GM18502 (cell line): Measurements from ENCODE around the gene PYY.
"Not testable (repeated sequence)": the region's sequence is repeated elsewhere in the genome, so short reads cannot be mapped to it uniquely, and the experiment has no call there.

Experiments
- ATAC-seq: cut with Tn5 transposase; IDR thresholded peaks from one replicate; pipeline ENCODE4 v1.9.1; 2021; ENCODE audit warnings: mild to moderate bottlenecking; ENCODE audit not compliant: unreplicated experiment, poor library complexity

The PYY gene

DNA sequence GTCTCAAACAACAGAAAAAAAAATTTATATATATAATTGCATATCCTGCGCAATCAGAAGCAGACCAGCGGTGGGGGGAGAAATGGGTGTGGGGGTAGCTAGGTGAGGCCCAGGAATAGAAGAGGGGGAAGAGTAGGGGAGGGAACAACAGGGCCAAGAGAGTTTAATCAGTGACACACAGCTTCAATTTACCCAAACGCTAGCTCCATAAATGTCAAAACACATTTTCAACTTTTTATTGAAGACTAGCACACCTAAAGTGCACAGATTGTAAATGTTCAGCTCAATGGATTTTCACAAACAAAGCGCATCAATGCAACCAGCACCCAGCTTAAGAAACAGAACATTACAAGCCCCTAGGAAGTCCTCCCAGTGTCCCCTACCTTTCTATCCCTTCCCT lies 25.9 kb upstream of the PYY start:
- no peak for ATAC-seq

DNA sequence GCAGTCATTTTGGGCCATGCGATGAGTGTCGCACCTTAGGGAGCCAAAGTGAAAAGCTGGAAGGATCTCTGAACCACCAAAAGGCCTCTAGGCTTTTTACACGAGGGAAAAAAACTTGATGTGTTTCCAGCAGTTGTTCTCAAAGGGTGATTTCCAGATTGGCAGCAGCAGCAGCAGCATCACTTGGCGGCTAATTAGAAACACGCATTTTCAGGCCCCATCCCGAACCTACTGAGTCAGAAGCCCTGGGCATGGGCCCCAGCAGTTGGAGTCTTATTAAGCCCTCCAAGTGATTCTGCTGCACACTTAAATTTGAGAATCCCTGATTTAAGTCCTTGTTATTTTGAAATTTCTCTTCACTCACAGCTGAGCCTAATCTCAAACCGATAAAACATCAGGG lies 25.3 kb upstream of the PYY start:
- no peak for ATAC-seq

DNA sequence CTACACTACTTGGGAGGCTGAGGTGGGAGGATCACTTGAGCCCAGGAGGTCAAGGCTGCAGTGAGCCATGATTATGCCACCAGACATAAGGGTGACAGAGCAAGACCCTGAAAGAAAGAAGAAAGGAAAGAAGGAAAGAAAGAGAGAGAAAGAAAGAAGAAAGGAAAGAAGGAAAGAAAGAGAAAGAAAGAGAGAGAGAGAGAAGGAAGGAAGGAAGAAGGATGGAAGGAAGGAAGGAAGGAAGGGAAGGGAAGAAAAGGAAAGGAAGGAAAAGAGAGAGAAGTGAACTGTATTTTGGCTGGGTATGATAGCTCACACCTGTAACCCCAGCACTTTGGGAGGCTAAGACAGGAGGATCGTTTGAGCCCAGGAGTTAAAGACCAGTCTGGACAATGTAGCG lies 24.3 kb upstream of the PYY start:
- ATAC-seq, result no peak

DNA sequence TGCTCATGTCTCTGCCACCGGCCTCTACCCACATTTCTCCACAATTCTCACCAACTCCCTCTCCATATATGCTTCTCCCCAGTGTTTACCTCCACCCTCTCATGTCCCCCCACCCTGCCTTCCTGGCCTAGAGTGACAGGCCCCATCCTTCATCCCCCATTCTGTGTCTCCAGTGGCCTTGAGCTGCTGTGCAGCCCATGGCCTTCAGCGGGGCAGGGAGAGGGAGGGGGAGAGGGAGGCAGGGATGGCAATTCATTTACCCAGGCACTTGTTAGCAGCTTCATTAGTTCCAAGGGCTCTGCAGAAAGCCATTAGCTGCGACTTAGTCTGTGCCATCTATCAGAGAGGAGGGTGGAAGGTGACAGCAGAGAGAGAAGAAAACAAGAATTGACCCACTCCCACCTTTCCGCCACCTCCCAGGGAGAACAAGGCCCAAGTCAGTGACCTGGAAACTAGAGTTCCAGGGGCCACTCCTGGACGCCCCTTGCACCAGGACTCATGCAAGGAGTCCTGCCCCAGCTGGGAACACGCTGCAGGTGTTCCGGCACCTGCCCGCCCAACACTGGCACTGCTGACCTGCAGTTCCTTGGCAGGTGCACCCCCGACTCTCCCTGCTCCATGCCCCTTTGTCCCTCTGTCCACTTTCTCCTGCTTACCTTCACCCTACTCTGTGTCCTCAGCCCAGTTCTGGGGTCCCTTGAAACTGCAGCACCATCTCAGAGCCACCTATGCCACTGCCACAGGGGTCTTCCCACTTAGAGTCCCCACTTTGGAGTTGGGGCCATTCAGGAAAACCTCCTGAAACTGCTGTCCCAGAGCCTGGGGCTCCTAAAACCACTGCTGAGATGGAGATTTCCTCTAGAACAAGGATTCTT lies 23.5 kb upstream of the PYY start:
- no peak for ATAC-seq

DNA sequence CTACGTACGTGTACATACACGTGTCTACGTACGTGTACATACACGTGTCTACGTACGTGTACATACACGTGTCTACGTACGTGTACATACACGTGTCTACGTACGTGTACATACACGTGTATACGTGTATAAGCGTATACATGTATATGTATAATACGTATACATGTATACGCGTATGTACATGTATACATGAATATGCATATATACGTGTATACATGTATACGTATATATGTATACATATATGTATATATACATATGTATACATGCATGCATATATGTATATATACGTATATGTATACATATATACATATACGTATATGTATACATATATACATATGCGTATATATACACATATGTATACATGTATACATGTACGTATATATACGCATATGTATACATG lies 22.2 kb upstream of the PYY start:
- ATAC-seq, result no peak

DNA sequence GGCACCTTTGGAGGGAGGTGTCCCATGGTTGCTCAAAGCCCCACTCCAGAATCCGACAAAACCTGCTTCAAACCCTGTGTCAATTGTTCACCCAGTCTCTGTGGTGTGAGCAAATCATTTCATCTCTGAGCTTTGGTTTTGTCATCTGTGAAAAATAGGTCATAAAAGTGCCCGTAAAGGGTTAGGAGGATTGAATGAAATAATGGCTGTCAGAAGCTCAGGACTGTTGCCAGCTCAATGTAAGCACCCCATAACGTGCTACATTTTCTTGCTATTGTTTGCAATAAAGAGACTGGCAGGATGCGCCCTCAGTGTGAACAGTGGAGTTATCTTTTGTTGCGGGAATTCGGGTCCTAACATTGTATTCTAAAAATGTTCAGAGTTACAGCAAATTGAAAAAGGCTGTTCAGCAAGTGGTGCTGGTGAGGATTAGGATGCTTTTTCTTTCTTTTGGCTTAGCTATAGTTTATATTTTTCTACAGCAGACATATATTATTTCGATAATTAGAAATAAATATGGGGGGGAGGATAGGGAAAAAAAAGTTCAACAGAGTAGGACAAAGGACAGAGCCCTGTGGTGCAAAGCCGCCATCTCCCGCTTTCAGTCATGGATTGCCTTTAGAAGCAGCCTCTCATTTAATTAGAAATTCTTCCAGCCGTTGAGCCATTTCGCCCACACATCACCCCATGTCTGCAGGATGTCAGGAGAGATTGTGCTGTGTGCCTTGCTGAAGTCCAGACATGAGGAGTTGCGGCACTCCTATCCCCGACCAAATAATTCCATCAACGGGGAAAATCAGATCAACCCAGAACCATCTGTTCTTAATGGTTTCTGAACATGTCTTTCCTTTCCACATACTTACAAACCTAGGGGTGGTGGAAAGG lies 20.9 kb upstream of the PYY start:
- ATAC-seq, result no peak

DNA sequence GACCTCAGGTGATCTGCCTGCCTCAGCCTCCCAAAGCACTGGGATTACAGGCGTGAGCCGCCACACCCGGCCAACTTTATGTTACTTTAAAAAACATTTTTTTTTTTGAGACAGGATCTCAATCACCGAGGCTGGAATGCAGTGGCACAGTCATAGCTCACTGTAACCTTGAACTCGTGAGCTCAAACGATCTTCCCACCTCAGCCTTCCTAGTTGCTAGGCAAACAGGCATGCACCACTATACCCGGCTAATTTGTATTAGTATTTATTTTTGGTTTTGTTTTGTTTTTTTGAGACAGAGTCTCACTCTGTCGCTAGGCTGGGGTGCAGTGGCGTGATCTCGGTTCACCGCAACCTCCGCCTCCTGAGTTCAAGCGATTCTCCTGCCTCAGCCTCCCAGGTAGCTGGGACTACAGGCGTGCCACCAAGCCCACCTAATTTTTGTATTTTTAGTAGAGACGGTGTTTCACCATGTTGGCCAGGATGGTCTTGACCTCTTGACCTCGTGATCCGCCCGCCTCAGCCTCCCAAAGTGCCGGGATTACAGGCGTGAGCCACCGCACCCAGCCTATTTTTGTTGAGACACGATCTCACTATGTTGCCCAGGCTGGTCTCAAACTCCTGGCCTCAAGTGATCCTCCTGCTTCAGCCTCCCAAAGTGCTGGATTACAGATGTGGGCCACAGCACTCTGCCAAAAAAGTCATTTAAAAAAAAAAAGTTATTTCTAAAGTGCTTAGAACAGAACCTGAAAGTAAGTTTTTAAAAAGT lies 18.9 kb upstream of the PYY start:
- not testable (repeated sequence) for ATAC-seq

DNA sequence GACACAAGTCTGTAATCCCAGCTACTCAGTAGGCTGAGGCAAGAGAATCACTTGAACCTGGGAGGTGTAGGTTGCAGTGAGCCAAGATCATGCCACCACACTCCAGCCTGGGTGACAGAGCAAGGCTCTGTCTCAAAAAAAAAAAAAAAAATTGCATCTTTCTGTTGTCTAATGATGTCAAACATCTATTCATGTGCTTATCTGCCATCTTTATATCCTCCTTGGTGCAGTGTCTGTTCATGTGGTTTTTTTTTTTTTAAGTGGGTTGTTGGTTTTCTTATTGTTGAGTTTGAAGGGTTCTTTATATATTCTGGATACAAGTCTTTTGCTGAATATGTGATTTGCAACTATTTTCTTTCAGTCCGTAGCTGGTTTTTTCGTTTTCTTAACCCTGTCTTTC lies 17.7 kb upstream of the PYY start:
- ATAC-seq, result not testable (repeated sequence)

DNA sequence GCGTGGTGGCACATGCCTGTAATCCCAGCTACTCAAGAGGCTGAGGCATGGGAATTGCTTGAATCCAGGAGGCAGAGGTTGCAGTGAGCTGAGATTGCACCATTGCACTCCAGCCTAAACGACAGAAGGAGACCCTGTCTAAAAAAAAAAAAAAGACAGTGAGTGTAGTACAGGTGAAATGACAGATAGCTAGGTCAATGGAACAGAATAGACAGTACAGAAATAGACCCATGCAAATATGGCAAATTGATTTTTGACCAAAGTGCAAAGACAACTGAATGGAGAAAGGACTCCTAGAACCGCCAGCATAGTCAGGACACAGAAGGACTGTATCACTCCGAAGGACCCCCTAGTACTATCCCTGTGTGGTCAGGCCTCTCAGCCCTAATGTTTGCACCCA lies 16.6 kb upstream of the PYY start:
- no peak for ATAC-seq

DNA sequence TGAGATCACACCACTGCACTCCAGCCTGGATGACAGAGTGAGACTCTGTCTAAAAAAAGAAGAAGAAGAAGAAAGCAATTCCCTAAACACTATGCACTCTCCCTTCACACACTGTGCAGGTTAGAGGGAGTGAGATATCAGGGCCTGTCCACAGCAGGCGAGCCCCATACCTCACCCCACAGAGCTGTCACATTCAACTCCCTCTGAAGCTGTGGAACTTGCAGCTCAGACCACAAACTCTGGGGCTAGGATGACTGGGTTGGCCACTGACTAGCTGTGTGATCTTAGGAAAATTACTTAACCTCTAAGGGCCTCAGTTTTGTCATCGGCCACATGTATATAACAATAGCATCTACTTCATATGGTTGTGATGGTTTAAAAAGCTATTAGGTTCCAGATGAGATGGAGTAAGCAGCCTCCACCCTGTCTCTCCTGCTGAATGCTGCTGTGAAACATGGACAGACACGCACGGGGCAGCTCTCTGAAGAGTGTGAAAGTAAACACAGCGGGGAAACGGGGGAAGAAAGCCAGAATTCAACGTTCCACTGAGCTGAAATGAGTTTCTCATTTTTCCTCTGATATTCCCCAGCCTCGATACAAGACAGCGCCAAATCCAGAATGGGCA lies 13.6 kb upstream of the PYY start:
- ATAC-seq, result no peak

DNA sequence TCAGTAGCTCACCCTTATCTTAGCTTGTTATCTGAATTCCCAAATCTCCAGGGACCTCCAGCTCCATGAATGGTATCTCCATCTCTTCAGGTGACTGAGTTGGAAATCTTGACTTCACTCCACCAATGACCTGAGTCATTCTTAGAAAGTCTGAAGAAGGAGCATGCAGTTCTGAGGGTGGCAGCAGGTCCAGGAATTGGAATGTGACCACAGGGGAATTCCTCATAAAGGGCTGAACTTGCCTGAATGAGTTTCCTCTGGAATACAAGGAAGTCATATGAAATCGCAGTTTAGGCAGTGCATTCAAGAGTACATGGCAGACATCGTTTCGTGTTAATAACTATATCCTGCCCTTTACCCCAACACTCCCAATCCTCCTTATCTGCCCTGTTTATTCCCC lies 12.5 kb upstream of the PYY start:
- ATAC-seq, result no peak

DNA sequence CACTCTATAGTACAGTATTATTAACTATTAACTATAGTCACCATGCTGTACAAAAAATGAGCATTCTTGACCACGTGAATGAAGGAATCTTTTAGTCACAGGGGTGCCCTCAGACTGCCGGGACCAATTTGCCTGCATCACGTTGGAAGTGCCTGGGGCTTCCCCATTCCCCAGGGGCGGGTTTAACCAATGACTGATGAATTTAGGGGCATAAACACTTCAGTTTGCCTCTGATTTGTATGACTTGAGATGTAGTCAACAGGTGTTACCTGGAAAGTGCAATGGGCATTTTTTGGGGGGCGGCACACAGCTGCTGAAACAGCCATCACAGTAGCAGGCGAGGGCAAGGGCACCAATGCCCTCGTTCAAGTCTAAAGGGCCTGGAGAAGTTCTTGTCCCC lies 8.7 kb upstream of the PYY start:
- no peak for ATAC-seq

DNA sequence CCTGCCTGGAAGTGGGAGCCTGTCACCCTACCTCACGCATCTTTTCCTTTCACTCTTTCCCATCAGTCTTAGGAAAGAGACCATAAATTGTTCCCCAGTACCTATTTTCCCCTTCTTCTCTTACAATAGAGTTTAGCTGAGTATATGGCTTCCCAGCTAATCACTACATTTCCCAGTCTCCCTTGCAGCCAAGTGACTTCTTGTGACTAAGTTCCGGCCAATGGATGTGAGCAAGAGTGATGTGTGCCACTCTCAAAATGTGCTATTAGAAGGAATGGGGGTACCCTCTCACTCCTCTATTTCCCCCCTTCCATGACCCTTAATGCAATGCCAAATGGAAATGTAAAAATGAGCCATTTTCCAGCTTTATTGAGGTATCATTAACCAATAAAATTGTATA lies 8.2 kb upstream of the PYY start:
- no peak for ATAC-seq

DNA sequence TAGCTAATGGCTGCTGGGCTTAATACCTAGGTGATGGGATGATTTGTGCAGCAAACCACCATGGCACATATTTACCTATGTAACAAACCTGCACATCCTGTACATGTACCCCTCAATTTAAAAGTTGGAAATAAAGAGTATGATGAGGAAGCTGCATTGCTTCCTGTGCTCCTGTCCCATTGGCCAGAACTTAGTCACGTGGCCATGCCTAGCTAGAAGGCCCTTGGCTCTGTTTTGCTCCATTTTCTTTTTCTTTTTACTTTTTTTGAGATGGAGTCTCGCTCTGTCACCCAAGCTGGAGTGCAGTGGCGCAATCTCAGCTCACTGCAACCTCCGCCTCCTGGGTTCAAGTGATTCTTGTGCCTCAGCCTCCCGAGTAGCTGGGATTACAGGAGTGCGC lies 7.6 kb upstream of the PYY start:
- not testable (repeated sequence) for ATAC-seq

DNA sequence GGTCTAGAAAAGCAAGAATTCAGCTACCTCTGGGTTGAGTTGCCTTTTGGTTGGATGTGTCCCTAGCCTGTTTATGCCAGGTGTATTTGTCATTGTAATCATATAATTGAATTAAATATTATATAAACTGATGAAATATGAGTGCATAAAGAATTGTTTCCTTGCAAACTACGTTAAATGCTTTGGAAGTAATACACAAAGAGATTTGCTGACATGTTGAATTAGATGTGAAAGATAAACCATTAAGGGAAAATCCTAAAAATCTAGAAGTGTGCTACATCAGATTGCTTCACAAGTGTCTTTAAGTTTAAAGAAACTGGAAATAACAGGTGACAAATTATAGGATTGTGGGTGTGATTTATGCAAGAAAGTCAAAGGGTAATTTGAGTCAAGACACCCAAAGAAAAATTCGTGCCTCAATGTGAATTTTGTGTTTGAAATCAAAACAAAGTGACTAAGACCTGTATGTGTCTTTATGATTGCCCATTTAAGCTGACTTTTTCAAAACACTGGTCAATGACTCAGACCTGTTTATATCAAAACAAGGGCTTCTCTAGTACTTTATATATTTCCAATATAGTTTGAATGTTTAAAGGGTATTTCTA lies 5.1 kb upstream of the PYY start:
- no peak for ATAC-seq

DNA sequence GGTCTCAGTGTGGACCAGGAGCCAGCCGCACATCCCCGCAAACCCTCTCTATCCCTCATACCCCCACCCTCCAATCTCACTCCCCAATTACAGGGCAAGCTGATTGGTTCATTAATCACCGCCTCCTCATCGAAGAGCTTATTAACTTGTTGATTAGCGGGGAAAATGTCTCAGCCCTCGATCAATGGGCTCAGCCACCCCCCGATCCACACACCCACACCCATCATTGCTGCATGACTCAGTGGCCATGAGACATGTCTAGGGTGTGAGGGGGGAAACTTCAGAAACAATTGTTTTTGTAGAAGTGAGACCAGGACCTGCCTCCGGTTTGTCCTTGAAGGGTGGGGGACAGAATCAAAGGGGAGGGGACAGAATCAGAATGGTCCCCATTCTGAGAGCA lies 2.5 kb upstream of the PYY start:
- ATAC-seq, result no peak

DNA sequence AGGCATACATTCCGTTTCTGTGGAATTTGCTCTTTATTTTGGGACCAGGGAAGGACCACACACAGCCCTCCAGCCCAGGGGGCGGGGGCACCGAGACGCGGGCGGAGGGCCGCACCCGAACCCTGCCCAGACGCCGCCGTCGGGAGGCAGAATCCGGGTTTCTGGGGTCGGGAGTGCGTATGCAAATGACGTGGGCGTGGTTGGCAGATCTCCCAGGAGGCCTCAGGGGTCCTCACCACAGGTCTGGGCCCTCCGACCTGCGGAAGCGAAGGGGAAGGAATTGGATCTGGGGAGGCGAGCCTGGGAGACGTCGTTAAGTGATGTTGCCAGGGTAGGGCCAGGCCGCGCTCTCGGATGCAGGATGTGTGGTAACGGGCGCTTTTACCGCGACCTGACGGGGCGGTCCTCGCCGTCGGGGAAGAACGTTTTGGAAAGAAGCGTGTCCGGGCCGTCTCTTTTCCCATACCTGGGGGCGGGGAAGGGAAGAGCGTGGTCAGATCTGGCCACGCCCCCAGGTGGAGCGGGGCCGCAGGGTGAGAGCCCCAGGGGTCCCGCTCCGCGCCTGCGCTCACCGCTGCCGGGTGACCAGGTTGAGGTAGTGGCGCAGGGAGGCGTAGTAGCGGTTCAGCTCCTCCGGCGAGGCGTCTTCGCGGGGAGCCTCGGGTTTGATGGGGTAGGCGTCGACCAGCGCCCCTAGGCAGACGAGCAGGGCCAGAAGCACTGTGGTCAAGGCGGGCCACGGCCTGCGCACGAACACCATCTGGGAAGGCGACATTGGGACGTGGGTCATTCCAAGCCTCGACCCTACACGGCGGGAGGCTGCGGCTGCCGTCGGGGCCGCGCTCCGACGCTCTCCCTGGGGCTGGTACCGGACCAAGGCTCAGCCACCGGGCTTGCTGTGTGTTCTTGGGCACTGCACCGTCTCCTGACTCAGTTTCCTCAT lies 745 bp downstream of the PYY start:
- no peak for ATAC-seq

DNA sequence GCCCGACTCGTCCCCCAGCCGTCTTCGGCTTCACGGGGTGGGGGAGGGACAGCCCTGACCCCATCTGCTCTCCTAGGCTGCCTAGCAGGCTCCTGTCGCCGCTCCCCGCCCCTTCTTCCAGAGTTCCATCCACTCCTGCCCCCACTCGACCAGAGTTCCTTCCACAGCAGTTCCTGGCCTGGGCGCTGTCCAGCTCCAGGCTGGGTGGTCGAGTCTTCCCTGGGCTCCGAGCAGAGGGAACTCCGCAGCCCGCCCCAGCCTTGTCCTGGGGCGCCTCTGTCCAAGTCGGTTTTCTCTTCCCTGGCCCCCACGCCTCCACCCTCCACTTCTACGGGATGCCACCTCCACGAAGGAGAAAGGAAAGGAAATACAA lies 1.4 kb downstream of the PYY start:
- ATAC-seq, result no peak

DNA sequence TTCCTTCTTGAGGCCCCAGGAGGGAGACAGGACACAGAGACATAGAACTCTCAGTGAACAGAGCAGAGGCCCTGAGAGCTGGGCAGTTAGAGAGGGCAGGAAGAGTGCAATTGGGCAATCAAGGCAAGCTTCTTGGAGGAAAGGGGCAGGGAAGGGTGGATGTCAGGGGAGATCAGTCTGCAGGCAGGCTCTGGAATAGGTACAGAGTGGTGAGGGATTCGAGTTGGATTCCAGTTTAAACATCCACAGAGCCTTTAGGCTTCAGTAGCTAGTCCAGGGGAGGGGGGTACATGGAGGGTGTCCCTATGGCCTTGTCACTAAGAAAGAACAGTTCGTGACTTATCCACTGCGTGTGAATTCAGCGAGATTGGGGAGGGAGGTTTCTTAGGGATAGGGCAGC lies 2.0 kb downstream of the PYY start:
- ATAC-seq, result no peak
